T-cell (primary cell): ENCODE data around the gene ZDHHC18. TPM values are rescaled to one million over a fixed set of nuclear protein-coding genes. Genes with fewer than 3 reads are reported as not detected.
"Not testable (repeated sequence)": the region's sequence is repeated elsewhere in the genome, so short reads cannot be mapped to it uniquely, and the experiment has no call there.

ENCODE experiments used
- ATAC-seq, 4 experiments: fragments of 200-7000 bp in 3 of 4; fragments of 150-1000 bp in 1 of 4; cut with Tn5 transposase; replicated peaks in 1 of 4; 1 replicate in 3 of 4; 2 replicates in 1 of 4; pipeline ENCODE4 v1.10.0; 2021; ENCODE audit warnings: moderate library complexity in 3 of 4, mild to moderate bottlenecking in 2 of 4, moderate number of reproducible peaks in 1 of 4
- CTCF ChIA-PET, 2 donors: fragments of 300-600 bp; sonication (Branson Sonifier 250); formaldehyde crosslinking; loops; one replicate each; lab custom pipeline; 2022; ENCODE audit warnings: antibody characterized with exemption in 2 of 2; lab: Charles Lee
- POLR2A ChIA-PET, 2 donors: fragments of 300-600 bp; sonication (Branson Sonifier 250); formaldehyde crosslinking; loops; one replicate each; lab custom pipeline; 2022; ENCODE audit warnings: antibody characterized with exemption in 2 of 2; lab: Charles Lee
- DNase-seq, 35 experiments: peaks; one replicate each; pipeline versions ENCODE4 v3.0.0 to v3.0.0-alpha.2; 2013 to 2023
- H3K27ac ChIP-seq: one replicate; pipeline ENCODE4 v1.5.1; 2013; ENCODE audit warnings: low read length
- H3K27me3 ChIP-seq, 2 experiments: replicated peaks in 1 of 2; 1 replicate in 1 of 2; 2 replicates in 1 of 2; pipeline versions ENCODE4 v1.6.1 to v1.7.0; 2013; ENCODE audit warnings: low read length in 1 of 2, mixed read lengths in 1 of 2; ENCODE audit not compliant: control insufficient read depth in 2 of 2, insufficient read depth in 2 of 2; ENCODE audit errors: extremely low read depth in 1 of 2
- H3K36me3 ChIP-seq, 2 donors: 1 replicate in 1 of 2; 2 replicates in 1 of 2; pipeline versions ENCODE4 v1.6.1 to v1.7.0; 2013; ENCODE audit warnings: low read length in 1 of 2; ENCODE audit not compliant: control insufficient read depth in 2 of 2, insufficient read depth in 1 of 2; ENCODE audit errors: extremely low read depth in 1 of 2
- H3K4me1 ChIP-seq, 2 experiments: 1 replicate in 1 of 2; 2 replicates in 1 of 2; pipeline versions ENCODE4 v1.6.1 to v1.7.0; 2013; ENCODE audit warnings: low read length in 2 of 2, mixed read lengths in 1 of 2; ENCODE audit not compliant: insufficient read depth in 2 of 2, control insufficient read depth in 1 of 2; ENCODE audit errors: extremely low read depth in 1 of 2
- H3K4me3 ChIP-seq, 2 donors: 1 replicate in 1 of 2; 2 replicates in 1 of 2; pipeline versions ENCODE4 v1.5.1 to v1.7.0; 2013; ENCODE audit warnings: mild to moderate bottlenecking in 2 of 2, low read length in 1 of 2, moderate library complexity in 1 of 2; ENCODE audit not compliant: control insufficient read depth in 1 of 2; ENCODE audit errors: extremely low read depth in 1 of 2
- H3K9me3 ChIP-seq: 2 replicates; pipeline ENCODE4 v1.7.0; 2013
- H3K27ac Mint-ChIP-seq, 2 donors: one replicate each; pipeline ENCODE4 v1.8.0; 2020 to 2021; ENCODE audit warnings: mild to moderate bottlenecking in 2 of 2, mixed read lengths in 2 of 2
- H3K27me3 Mint-ChIP-seq, 2 donors: one replicate each; pipeline ENCODE4 v1.8.0; 2021 to 2022; ENCODE audit warnings: mixed read lengths in 2 of 2
- H3K36me3 Mint-ChIP-seq: one replicate; pipeline ENCODE4 v1.8.0; 2021; ENCODE audit warnings: mixed read lengths
- H3K4me1 Mint-ChIP-seq, 3 donors: one replicate each; pipeline ENCODE4 v1.8.0; 2020 to 2022; ENCODE audit warnings: mixed read lengths in 3 of 3, mild to moderate bottlenecking in 1 of 3
- H3K4me3 Mint-ChIP-seq, 3 donors: one replicate each; pipeline ENCODE4 v1.8.0; 2020 to 2022; ENCODE audit warnings: mild to moderate bottlenecking in 3 of 3, mixed read lengths in 3 of 3, moderate library complexity in 3 of 3
- H3K9me3 Mint-ChIP-seq, 3 donors: one replicate each; pipeline ENCODE4 v1.8.0; 2020 to 2022; ENCODE audit warnings: mixed read lengths in 3 of 3
- WGBS: methylation state at CpG from one replicate; pipeline ENCODE4 v1.1.5; 2013; ENCODE audit warnings: missing lambda C conversion rate; ENCODE audit not compliant: insufficient coverage; 5-methylcytosine and 5-hydroxymethylcytosine counted together
- total RNA-seq, 35 experiments: library from RNA in 6 of 35; stranded (reverse) in 6 of 35; fragments of 120-200 nt in 1 of 35; gene quantifications; one replicate each; pipeline versions ENCODE4 v1.2.1 to v1.2.4 and lab custom pipeline; 2013 to 2026

The ZDHHC18 gene
- total RNA-seq, 5 donors from 2014 or later (not counting 1 experiment from before 2014, with no cell fraction given), result 41.1 to 59.9 (median 50.6) TPM

GRCh38 chr1:26832249-26832960, 5.9 kb downstream of the ZDHHC18 start:
- Histone ChIP-seq H3K9me3 (no peaks in the 10 kb centered on the region), H3K4me3 (no peak overlapping the region), H3K27ac (peak overlapping the region; percentile 98), H3K27me3 (no peaks in the 10 kb centered on the region), H3K36me3 (peaks cover 3 to 47% of the 10 kb centered on the region in 2 donors), H3K4me1 (peaks cover 29 to 75% of the 10 kb centered on the region in 2 experiments)
- DNase-seq, result no peak
- no peak for ATAC-seq
- Mint-ChIP-seq H3K4me3 (peak overlapping the region in 2 of 3 donors; percentile 63 to 76), H3K4me1 (peaks cover 76 to 79% (median 77%) of the 10 kb centered on the region in 3 donors), H3K9me3 (no peaks in the 10 kb centered on the region), H3K27me3 (no peaks in the 10 kb centered on the region), H3K27ac (peak overlapping the region; percentile 99), H3K36me3 (peaks cover 26% of the 10 kb centered on the region)
- 91% methylated on average over 14 of the region's 16 CpGs for WGBS
- POLR2A ChIA-PET, result interaction anchor here (0.6 to 2.4 kb wide), 8 partner anchors 11 to 711 kb away, joined by 3 to 14 read pairs (median 6); partner anchors contain the start of gene WDTC1 (in 1 of the 2)
- CTCF ChIA-PET, result interaction anchor here (0.6 to 4.0 kb wide), 9 partner anchors 12 to 230 kb away, joined by 3 to 92 read pairs (median 12); partner anchors contain the start of gene PIGV (in 1 of the 2)

- WGBS, result 20% methylated on average over 16 of the region's 23 CpGs
- peak overlapping the region; percentile 98 for H3K27ac ChIP-seq
- CTCF ChIA-PET, result interaction anchor here (0.5 to 4.0 kb wide), 40 partner anchors 9 to 1413 kb away, joined by 3 to 92 read pairs (median 4); partner anchors contain the start of genes GPATCH3 (in 1 of the 2), GPN2 (in 1 of the 2) and PIGV (in 1 of the 2)
- Mint-ChIP-seq H3K27me3 (no peaks in the 10 kb centered on the region), H3K4me1 (peaks cover 75 to 76% (median 75%) of the 10 kb centered on the region in 3 donors), H3K4me3 (peak overlapping the region; percentile 63 to 76 (median 72)), H3K9me3 (no peaks in the 10 kb centered on the region), H3K36me3 (peaks cover 35% of the 10 kb centered on the region), H3K27ac (peak overlapping the region; percentile 99)
- peaks cover 19 to 73% of the 10 kb centered on the region in 2 experiments for H3K4me1 ChIP-seq
- no peaks in the 10 kb centered on the region for H3K27me3 ChIP-seq
- ATAC-seq (peak; percentile 96 to 98 (median 96)), DNase-seq (peak; percentile 61 to 97 (median 93))
- POLR2A ChIA-PET, result interaction anchor here (0.5 to 2.4 kb wide), 8 partner anchors 13 to 122 kb away, joined by 3 to 12 read pairs (median 4); no protein-coding TSS in a partner anchor
- H3K36me3 ChIP-seq, result peaks cover 5 to 58% of the 10 kb centered on the region in 2 donors
- no peaks in the 10 kb centered on the region for H3K9me3 ChIP-seq
- H3K4me3 ChIP-seq, result peak overlapping the region; percentile 32 to 56
Measured at GRCh38 chr1:26833432-26834405, 7.2 kb downstream of the ZDHHC18 start.

GRCh38 chr1:26837665-26838064, 11.2 kb downstream of the ZDHHC18 start:
- peak overlapping the region; percentile 56 to 85 for H3K27ac Mint-ChIP-seq
- ATAC-seq, H3K4me3 ChIP-seq, H3K27ac ChIP-seq, H3K9me3 Mint-ChIP-seq, H3K4me3 Mint-ChIP-seq, POLR2A ChIA-PET, DNase-seq, H3K9me3 ChIP-seq, H3K27me3 ChIP-seq, H3K27me3 Mint-ChIP-seq: not testable (repeated sequence)
- Histone ChIP-seq H3K36me3 (peaks cover 24 to 70% of the 10 kb centered on the region in 2 donors), H3K4me1 (peaks cover 16 to 47% of the 10 kb centered on the region in 2 experiments)
- CTCF ChIA-PET, result interaction anchor here in 1 of 2 donors (0.8 to 1.6 kb wide), 2 partner anchors 16 to 28 kb away, joined by 3 to 10 read pairs; no protein-coding TSS in a partner anchor
- peaks cover 37% of the 10 kb centered on the region for H3K36me3 Mint-ChIP-seq
- 100% methylated on average over 5 of the region's 5 CpGs for WGBS
- H3K4me1 Mint-ChIP-seq, result peaks cover 35 to 51% (median 46%) of the 10 kb centered on the region in 3 donors

GRCh38 chr1:26838474-26839338, 12.2 kb downstream of the ZDHHC18 start:
- CTCF ChIA-PET, result interaction anchor here in 1 of 2 donors (0.6 to 1.6 kb wide), 4 partner anchors 18 to 156 kb away, joined by 3 to 10 read pairs (median 4); no protein-coding TSS in a partner anchor
- H3K36me3 Mint-ChIP-seq, result peaks cover 38% of the 10 kb centered on the region
- peaks cover 26 to 76% of the 10 kb centered on the region in 2 donors for H3K36me3 ChIP-seq

GRCh38 chr1:26839339-26839722, 12.8 kb downstream of the ZDHHC18 start:
- Mint-ChIP-seq H3K36me3 (peaks cover 40% of the 10 kb centered on the region), H3K4me1 (peaks cover 19 to 37% (median 29%) of the 10 kb centered on the region in 3 donors), H3K4me3 (no peak overlapping the region), H3K27me3 (no peaks in the 10 kb centered on the region), H3K27ac (peak overlapping the region; percentile 56 to 85), H3K9me3 (no peaks in the 10 kb centered on the region)
- no CpG with 5 or more reads among the region's 1 CpG for WGBS
- Histone ChIP-seq H3K4me3 (no peak overlapping the region), H3K36me3 (peaks cover 26 to 74% of the 10 kb centered on the region in 2 donors), H3K27ac (peak overlapping the region; percentile 84), H3K4me1 (peaks cover 2 to 30% of the 10 kb centered on the region in 2 experiments), H3K27me3 (no peaks in the 10 kb centered on the region), H3K9me3 (no peaks in the 10 kb centered on the region)
- no peak for ATAC-seq
- ChIA-PET POLR2A (no interaction called here), CTCF (interaction anchor here in 1 of 2 donors (1.4 to 1.6 kb wide), 2 partner anchors 18 to 26 kb away, joined by 5 to 10 read pairs; no protein-coding TSS in a partner anchor)
- no peak for DNase-seq

More at GRCh38 chr1:26838474-26839338, 12.2 kb downstream of the ZDHHC18 start:
- H3K27ac ChIP-seq, result peak overlapping the region; percentile 84
- peaks cover 8 to 37% of the 10 kb centered on the region in 2 experiments for H3K4me1 ChIP-seq
- ATAC-seq (peak; percentile 48 to 91 (median 70)), DNase-seq (peak in 32 of 35 experiments; percentile 10 to 81 (median 46))
- no peaks in the 10 kb centered on the region for H3K9me3 ChIP-seq
- no peaks in the 10 kb centered on the region for H3K27me3 ChIP-seq
- POLR2A ChIA-PET, result no interaction called here
- H3K4me1 Mint-ChIP-seq, result peaks cover 25 to 41% (median 36%) of the 10 kb centered on the region in 3 donors
- H3K27ac Mint-ChIP-seq, result peak overlapping the region; percentile 56 to 85
- H3K4me3 ChIP-seq, result no peak overlapping the region
- 31% methylated on average over 4 of the region's 8 CpGs for WGBS
- no peak overlapping the region for H3K4me3 Mint-ChIP-seq
- no peaks in the 10 kb centered on the region for H3K9me3 Mint-ChIP-seq
- no peaks in the 10 kb centered on the region for H3K27me3 Mint-ChIP-seq
